Erythroblast (primary cell): Measurements from ENCODE around the gene SLC25A25.

Source experiments
- GATA1 ChIP-seq: IDR thresholded peaks from 2 replicates; pipeline ENCODE4 v1.6.1; 2011; ENCODE audit warnings: low read depth, mild to moderate bottlenecking, control low read depth, low read length, moderate library complexity
- POLR2A ChIP-seq: IDR thresholded peaks from 2 replicates; pipeline ENCODE4 v1.6.1; 2011; ENCODE audit warnings: mild to moderate bottlenecking, low read length

DNA sequence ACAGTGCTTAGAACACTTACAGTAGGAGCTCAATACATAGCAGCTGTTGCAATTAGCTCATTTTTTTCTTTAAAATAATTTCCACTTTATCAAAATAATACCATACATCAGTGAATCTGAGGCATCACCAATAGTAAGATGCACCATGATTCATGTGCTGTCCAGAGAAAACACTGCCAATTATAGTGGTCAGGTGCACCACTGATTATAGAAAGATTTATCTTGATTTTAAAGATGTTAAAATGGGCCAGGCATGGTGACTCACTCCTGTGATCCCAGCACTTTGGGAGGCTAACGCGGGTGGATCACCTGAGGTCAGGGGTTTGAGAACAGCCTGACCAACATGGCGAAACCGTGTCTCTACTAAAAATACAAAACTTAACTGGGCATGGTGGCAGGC is 40.3 kb upstream of the SLC25A25 start:
- no peak for TF ChIP-seq POLR2A
- no peak for TF ChIP-seq GATA1
